Spleen (tissue), 7 donors: Measurements from ENCODE around the gene KCNC2.

Experiments
- POLR2A ChIP-seq, 3 donors: fragments of 450-650 bp; IDR thresholded peaks; one replicate each; pipeline ENCODE4 v1.5.1; 2017; ENCODE audit warnings: antibody characterized with exemption in 3 of 3, mild to moderate bottlenecking in 1 of 3
- TF ChIP-seq, protein P1 (sequence below), 11 experiments: fragments of 200-600 bp in 7 of 11; fragments of 450-650 bp in 4 of 11; sonication (generic) in 4 of 11; IDR thresholded peaks in 8 of 11; conservative IDR thresholded peaks in 3 of 11; 1 replicate in 7 of 11; 2 replicates in 4 of 11; pipeline versions ENCODE4 v1.4.0 to v1.8.0; 2016 to 2021; ENCODE audit warnings: antibody characterized with exemption in 11 of 11, inconsistent platforms in 4 of 11, mild to moderate bottlenecking in 1 of 11
- donor health status: DM: no; HTN: no; CAD: no; lungs with moderate emphysema.
- donor health status: DM: no; HTN: no; CAD: no.
- donor health status: DM: no; HTN: no; CAD: no.

DNA sequence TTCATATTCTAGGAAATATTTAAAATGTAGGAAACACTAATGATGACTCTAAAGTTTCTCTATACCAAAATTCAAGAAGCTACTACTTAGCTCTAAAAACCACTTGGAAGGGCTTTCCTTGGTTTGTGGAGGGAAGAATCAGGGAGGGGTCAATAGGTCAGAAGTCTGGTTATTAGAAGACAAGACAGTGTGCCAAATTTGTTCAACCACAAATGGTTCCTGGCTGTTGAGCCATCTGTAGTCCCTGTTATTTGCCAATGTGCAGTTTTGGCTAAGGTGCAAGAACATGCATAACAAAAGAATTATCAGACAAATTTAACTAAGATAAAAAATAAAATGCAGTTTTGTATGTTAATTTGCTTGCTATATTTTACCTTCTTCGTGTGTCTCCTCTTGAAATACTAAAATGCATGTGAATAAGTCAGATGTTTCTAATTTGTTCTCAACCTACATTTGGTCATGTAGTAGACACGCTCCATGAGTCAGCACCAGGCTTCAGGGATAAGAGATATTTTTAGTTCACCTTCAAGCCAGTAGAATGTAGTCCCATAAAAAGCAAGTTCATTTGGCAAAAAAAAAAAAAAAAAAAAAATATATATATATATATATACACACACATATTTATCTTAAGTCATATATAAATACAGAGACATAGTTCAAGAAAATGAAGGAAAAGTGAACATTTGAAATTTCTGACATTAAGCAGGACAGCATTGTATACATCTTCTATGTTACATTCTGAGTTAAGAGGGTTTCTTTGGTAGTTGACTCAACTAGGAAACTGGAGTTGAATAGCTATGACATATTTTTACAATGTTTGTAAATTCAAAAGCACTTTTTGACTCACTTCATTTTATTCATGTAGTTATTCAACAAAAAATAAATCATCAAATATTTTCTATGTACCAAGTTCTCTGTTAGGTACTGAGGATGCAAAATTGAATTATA lies 123.3 kb downstream of the KCNC2 start:
- TF ChIP-seq, protein P1, sequence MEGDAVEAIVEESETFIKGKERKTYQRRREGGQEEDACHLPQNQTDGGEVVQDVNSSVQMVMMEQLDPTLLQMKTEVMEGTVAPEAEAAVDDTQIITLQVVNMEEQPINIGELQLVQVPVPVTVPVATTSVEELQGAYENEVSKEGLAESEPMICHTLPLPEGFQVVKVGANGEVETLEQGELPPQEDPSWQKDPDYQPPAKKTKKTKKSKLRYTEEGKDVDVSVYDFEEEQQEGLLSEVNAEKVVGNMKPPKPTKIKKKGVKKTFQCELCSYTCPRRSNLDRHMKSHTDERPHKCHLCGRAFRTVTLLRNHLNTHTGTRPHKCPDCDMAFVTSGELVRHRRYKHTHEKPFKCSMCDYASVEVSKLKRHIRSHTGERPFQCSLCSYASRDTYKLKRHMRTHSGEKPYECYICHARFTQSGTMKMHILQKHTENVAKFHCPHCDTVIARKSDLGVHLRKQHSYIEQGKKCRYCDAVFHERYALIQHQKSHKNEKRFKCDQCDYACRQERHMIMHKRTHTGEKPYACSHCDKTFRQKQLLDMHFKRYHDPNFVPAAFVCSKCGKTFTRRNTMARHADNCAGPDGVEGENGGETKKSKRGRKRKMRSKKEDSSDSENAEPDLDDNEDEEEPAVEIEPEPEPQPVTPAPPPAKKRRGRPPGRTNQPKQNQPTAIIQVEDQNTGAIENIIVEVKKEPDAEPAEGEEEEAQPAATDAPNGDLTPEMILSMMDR (IDR thresholded peaks at IDR 0.05 in 8 of 11, conservative IDR thresholded peaks at IDR 0.05 in 3 of 11), result no peak
- no peak for TF ChIP-seq POLR2A (IDR thresholded peaks at IDR 0.05)
